Measurements from ENCODE around the gene CCDC88C.

The CCDC88C gene

DNA sequence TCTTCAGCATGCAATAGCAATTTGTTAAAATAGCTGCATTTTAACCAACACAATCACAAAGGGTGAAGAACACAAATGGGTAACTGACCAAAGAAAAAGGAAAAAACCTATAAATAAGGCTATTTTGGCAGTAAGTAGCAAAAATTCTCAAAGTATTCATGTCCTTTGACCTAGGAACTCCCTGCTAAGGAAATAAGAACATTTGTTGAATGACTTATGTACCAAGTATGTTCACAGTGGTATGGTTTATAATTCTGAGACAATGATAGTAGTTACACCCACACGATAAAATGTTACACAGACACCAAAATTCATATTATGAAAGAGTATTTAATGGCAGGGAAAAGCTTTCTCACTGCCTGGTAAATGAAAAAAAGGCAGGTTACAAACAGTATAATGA, 16.9 kb downstream of the CCDC88C start:
- H3K9ac ChIP-seq (ENCODE audit: low read length): peak overlapping the region; percentile 46; the same call in 1 of the 2 replicates
- H3K27me3 ChIP-seq (ENCODE audit: low read depth, low read length): no peaks in the 10 kb centered on the region
- H3K4me3 ChIP-seq (ENCODE audit: low read length): peak overlapping the region; percentile 77
- H3K36me3 ChIP-seq (replicated peaks; ENCODE audit: low read depth, low read length): peaks cover 50% of the 10 kb centered on the region
- H4K20me1 ChIP-seq (ENCODE audit: insufficient read depth, low read length): peaks cover 94% of the 10 kb centered on the region
- H3K27ac ChIP-seq (ENCODE audit: low read length): no peak overlapping the region
- TF ChIP-seq EZH2phosphoT487 (IDR thresholded peaks at IDR 0.05; ENCODE audit: low read depth): no peak
- no peak for TF ChIP-seq CTCF (IDR thresholded peaks at IDR 0.05; ENCODE audit: low read depth, low read length)
- H3K4me1 ChIP-seq (ENCODE audit: low read length): peaks cover 49% of the 10 kb centered on the region
- no peak overlapping the region for H2AFZ ChIP-seq (ENCODE audit: low read depth, low read length)
- no peaks in the 10 kb centered on the region for H3K9me3 ChIP-seq (ENCODE audit: insufficient read depth, low read length)
- H3K79me2 ChIP-seq (ENCODE audit: low read length): peaks cover 98% of the 10 kb centered on the region
- H3K4me2 ChIP-seq (ENCODE audit: low read length): peak overlapping the region; percentile 92

- peak overlapping the region; percentile 92 for H3K4me2 ChIP-seq (ENCODE audit: low read length)
- H3K4me1 ChIP-seq (ENCODE audit: low read length): peaks cover 52% of the 10 kb centered on the region
Observed at GRCh38 chr14:91399868-91400640, 17.6 kb downstream of the CCDC88C start.

GRCh38 chr14:91398707-91399106, 18.9 kb downstream of the CCDC88C start:
- Histone ChIP-seq H3K27me3 (ENCODE audit: low read depth, low read length) (no peaks in the 10 kb centered on the region), H3K9me3 (ENCODE audit: insufficient read depth, low read length) (no peaks in the 10 kb centered on the region), H2AFZ (ENCODE audit: low read depth, low read length) (no peak overlapping the region), H3K9ac (ENCODE audit: low read length) (no peak overlapping the region), H3K79me2 (ENCODE audit: low read length) (peaks cover 98% of the 10 kb centered on the region), H3K4me3 (ENCODE audit: low read length) (no peak overlapping the region), H3K36me3 (replicated peaks; ENCODE audit: low read depth, low read length) (peaks cover 45% of the 10 kb centered on the region), H4K20me1 (ENCODE audit: insufficient read depth, low read length) (peaks cover 97% of the 10 kb centered on the region), H3K4me2 (ENCODE audit: low read length) (no peak overlapping the region; the same call in 1 of the 2 replicates), H3K27ac (ENCODE audit: low read length) (no peak overlapping the region), H3K4me1 (ENCODE audit: low read length) (peaks cover 60% of the 10 kb centered on the region)
- TF ChIP-seq EZH2phosphoT487 (IDR thresholded peaks at IDR 0.05; ENCODE audit: low read depth) (no peak), CTCF (IDR thresholded peaks at IDR 0.05; ENCODE audit: low read depth, low read length) (no peak)

More at GRCh38 chr14:91399868-91400640, 17.6 kb downstream of the CCDC88C start:
- Histone ChIP-seq H4K20me1 (ENCODE audit: insufficient read depth, low read length) (peaks cover 94% of the 10 kb centered on the region), H3K27me3 (ENCODE audit: low read depth, low read length) (no peaks in the 10 kb centered on the region), H3K27ac (ENCODE audit: low read length) (no peak overlapping the region), H3K36me3 (replicated peaks; ENCODE audit: low read depth, low read length) (peaks cover 45% of the 10 kb centered on the region), H2AFZ (ENCODE audit: low read depth, low read length) (no peak overlapping the region), H3K79me2 (ENCODE audit: low read length) (peaks cover 98% of the 10 kb centered on the region), H3K9ac (ENCODE audit: low read length) (peak overlapping the region; percentile 46), H3K4me3 (ENCODE audit: low read length) (peak overlapping the region; percentile 77), H3K9me3 (ENCODE audit: insufficient read depth, low read length) (no peaks in the 10 kb centered on the region)
- TF ChIP-seq CTCF (IDR thresholded peaks at IDR 0.05; ENCODE audit: low read depth, low read length): no peak

DNA sequence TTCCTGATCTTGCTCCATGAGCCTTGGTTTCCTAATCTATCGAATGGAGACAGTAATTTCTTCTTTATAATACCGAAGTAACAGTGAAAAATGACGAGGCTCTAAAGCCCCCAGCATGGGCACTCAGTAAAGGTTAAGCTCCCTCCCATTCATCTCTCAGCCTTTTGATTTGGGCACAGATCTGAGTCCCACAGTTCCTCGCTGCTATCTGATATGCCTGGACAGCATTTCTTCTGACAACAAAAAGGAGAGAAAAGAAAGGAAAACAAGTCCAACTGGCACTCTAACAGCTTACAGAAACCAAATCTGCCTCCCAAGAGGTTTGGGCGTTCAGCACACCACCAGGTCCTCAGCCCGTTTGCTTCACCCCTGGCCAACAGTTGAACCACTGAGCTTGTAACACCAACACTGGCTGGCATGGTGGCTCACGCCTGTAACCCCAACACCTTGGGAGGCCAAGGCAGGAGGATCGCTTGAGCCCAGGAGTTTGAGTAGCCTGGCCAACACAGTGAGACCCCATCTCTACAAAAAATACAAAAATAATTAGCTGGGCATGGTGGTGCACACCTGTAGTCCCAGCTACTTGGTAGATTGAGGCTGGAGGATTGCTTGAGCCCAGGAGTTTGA, 19.5 kb downstream of the CCDC88C start:
- Histone ChIP-seq H2AFZ (ENCODE audit: low read depth, low read length) (no peak overlapping the region), H4K20me1 (ENCODE audit: insufficient read depth, low read length) (peaks cover 97% of the 10 kb centered on the region), H3K9ac (ENCODE audit: low read length) (no peak overlapping the region), H3K4me3 (ENCODE audit: low read length) (peak overlapping the region; percentile 15; the same call in 1 of the 2 replicates), H3K9me3 (ENCODE audit: insufficient read depth, low read length) (no peaks in the 10 kb centered on the region), H3K4me1 (ENCODE audit: low read length) (peaks cover 67% of the 10 kb centered on the region), H3K79me2 (ENCODE audit: low read length) (peaks cover 98% of the 10 kb centered on the region), H3K27ac (ENCODE audit: low read length) (no peak overlapping the region), H3K36me3 (replicated peaks; ENCODE audit: low read depth, low read length) (peaks cover 40% of the 10 kb centered on the region), H3K4me2 (ENCODE audit: low read length) (peak overlapping the region; percentile 65), H3K27me3 (ENCODE audit: low read depth, low read length) (no peaks in the 10 kb centered on the region)
- no peak for TF ChIP-seq CTCF (IDR thresholded peaks at IDR 0.05; ENCODE audit: low read depth, low read length)
- TF ChIP-seq EZH2phosphoT487 (IDR thresholded peaks at IDR 0.05; ENCODE audit: low read depth): no peak

All from OCI-LY3 (cell line).